Rectal smooth muscle tissue (tissue), 1 donor: Measurements from ENCODE around the gene DRP2.
"Not testable (repeated sequence)": the region's sequence is repeated elsewhere in the genome, so short reads cannot be mapped to it uniquely, and the experiment has no call there.

ENCODE experiments used
- H3K27ac ChIP-seq: one replicate; pipeline ENCODE4 v1.7.0; 2013; ENCODE audit warnings: low read depth, low read length, inconsistent platforms
- H3K27me3 ChIP-seq: one replicate; pipeline ENCODE4 v1.7.0; 2013; ENCODE audit warnings: low read length; ENCODE audit not compliant: control insufficient read depth, insufficient read depth
- H3K36me3 ChIP-seq: one replicate; pipeline ENCODE4 v1.7.0; 2013; ENCODE audit warnings: low read length; ENCODE audit not compliant: control insufficient read depth, insufficient read depth
- H3K4me1 ChIP-seq: one replicate; pipeline ENCODE4 v1.7.0; 2013; ENCODE audit warnings: low read length; ENCODE audit not compliant: control insufficient read depth, insufficient read depth
- H3K4me3 ChIP-seq: one replicate; pipeline ENCODE4 v1.7.0; 2013; ENCODE audit warnings: low read length
- H3K9ac ChIP-seq: one replicate; pipeline ENCODE4 v1.7.0; 2013; ENCODE audit warnings: low read length

DRP2 gene

DNA sequence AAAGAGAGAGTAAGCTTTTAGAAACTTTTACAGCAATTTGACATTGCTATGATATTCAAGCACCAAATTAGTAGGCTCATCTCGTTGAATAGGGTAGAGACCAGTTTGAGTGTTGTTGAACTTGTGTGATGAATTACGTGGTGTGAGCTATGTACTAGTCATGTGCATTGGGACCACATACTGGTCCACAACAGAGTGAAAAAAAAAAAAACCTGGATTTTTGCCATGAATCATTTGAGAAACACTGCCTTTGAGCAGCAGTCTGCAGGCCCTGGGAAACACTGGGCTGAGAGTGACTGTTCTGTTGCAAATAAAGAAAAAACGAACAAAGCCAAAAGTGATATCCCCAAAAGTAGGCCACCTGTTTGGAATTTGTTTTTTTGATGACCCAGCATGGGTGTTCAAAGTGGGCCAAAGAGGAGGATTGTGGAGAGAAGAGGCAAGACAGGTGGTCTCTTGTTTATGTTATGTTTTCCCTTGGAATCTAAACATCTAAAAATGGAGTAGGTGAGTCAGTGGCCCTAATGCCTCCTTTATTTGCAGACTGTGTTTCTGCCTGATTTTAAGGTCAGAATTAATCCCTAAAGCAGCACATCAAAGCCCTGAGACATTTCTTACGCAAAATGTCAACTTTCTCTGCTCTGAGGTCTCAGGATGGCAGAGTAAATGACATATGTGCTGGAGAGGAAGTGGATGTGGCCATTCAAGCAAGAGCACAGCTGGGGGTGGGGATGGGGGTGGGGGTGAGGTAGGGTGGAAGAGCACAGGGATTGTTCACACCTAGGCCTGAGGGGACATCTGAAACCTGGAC, 38.1 kb downstream of the DRP2 start:
- no peak overlapping the region for H3K27ac ChIP-seq
- H3K4me3 ChIP-seq, result no peak overlapping the region
- no peaks in the 10 kb centered on the region for H3K27me3 ChIP-seq
- no peaks in the 10 kb centered on the region for H3K36me3 ChIP-seq
- no peaks in the 10 kb centered on the region for H3K4me1 ChIP-seq
- H3K9ac ChIP-seq, result no peak overlapping the region

DNA sequence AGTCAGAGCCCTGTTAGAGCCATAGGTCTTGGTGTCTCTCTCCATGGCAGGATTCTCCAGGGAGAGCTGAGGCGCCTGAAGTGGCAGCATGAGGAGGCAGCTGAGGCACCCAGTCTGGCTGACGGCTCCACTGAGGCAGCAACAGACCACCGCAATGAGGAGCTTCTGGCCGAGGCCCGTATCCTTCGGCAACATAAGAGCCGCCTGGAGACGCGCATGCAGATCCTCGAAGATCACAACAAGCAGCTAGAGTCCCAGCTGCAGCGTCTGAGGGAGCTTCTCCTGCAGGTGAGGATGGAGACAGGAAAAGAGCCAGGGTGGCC, 38.6 kb downstream of the DRP2 start:
- Histone ChIP-seq H3K36me3 (no peaks in the 10 kb centered on the region), H3K9ac (no peak overlapping the region), H3K4me1 (no peaks in the 10 kb centered on the region)

DNA sequence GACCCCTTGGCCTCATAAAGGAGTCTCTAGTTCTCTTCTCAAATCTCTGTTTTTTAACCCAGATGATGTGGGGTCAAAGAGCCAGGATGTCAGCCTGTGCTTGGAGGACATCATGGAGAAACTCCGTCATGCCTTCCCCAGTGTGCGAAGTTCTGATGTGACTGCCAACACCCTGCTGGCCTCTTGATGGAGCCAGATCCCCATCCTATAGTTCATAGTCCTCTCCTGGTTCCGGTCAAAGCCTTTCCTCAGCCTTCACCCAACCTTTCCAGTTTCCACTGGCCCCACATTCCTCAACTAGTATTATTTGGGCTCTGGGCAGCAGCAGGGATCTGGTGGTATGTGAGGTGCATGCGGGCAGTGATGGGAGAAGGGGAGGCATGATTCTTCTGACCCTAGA, 40.8 kb downstream of the DRP2 start:
- no peak overlapping the region for H3K9ac ChIP-seq
- no peaks in the 10 kb centered on the region for H3K4me1 ChIP-seq
- no peaks in the 10 kb centered on the region for H3K36me3 ChIP-seq
- H3K27ac ChIP-seq, result no peak overlapping the region
- no peaks in the 10 kb centered on the region for H3K27me3 ChIP-seq
- no peak overlapping the region for H3K4me3 ChIP-seq

More for the DNA sequence above, 38.6 kb downstream of the DRP2 start:
- Histone ChIP-seq H3K27me3 (no peaks in the 10 kb centered on the region), H3K27ac (no peak overlapping the region), H3K4me3 (no peak overlapping the region)

DNA sequence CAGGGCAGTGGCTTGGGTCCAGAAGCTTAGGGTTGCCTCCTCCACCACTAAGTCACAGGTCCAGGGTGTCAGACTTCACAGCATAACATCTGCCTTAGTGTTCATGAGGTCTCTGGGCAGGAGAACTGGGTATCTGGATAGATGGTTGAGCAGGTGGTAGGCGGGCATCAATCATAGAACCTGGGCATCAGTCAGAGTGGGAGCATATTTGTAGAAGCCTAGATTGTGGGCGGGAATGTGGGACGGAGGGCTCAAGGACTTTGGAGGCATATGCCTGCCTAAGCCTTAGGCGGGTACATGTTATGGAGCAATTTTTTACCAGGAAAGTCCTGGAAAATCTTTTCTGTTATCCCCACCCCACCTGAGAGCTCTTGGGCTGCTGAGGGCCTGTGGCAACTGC, 43.0 kb downstream of the DRP2 start:
- Histone ChIP-seq H3K27ac (no peak overlapping the region), H3K36me3 (no peaks in the 10 kb centered on the region), H3K4me3 (no peak overlapping the region), H3K4me1 (no peaks in the 10 kb centered on the region), H3K27me3 (no peaks in the 10 kb centered on the region), H3K9ac (no peak overlapping the region)

- Histone ChIP-seq H3K27me3 (no peaks in the 10 kb centered on the region), H3K4me1 (no peaks in the 10 kb centered on the region), H3K36me3 (no peaks in the 10 kb centered on the region), H3K27ac (no peak overlapping the region), H3K9ac (no peak overlapping the region), H3K4me3 (no peak overlapping the region)
These were observed 44.2 kb downstream of the DRP2 start for GRCh38 chrX:101263766-101264165.

GRCh38 chrX:101265869-101266428, 46.4 kb downstream of the DRP2 start:
- Histone ChIP-seq H3K27me3 (no peaks in the 10 kb centered on the region), H3K4me3 (no peak overlapping the region), H3K36me3 (no peaks in the 10 kb centered on the region), H3K9ac (no peak overlapping the region), H3K4me1 (no peaks in the 10 kb centered on the region), H3K27ac (no peak overlapping the region)

DNA sequence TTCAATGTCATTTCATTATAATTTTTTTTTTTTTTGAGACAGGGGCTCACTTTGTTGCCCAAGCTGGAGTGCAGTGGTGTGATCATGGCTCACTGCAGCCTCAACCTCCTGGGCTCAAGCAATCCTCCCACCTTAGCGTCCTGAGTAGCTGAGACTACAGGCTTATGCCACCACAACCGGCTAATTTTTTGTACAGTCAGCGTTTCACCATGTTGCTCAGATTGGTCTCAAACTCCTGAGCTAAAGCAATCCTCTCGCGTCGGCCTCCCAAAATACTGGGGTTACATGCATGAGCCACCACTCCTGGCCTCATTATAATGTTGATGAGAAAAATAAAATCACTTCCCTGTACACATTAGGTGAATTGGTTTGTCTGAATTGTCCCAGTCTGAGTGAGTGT, 54.6 kb downstream of the DRP2 start:
- no peaks in the 10 kb centered on the region for H3K36me3 ChIP-seq
- no peaks in the 10 kb centered on the region for H3K27me3 ChIP-seq
- H3K4me1 ChIP-seq, result no peaks in the 10 kb centered on the region
- no peak overlapping the region for H3K4me3 ChIP-seq
- no peak overlapping the region for H3K9ac ChIP-seq
- H3K27ac ChIP-seq, result no peak overlapping the region

- Histone ChIP-seq H3K9ac (no peak overlapping the region), H3K4me1 (no peaks in the 10 kb centered on the region), H3K27me3 (no peaks in the 10 kb centered on the region), H3K36me3 (no peaks in the 10 kb centered on the region), H3K27ac (no peak overlapping the region), H3K4me3 (no peak overlapping the region)
These were observed 56.7 kb downstream of the DRP2 start for GRCh38 chrX:101276238-101276637.

DNA sequence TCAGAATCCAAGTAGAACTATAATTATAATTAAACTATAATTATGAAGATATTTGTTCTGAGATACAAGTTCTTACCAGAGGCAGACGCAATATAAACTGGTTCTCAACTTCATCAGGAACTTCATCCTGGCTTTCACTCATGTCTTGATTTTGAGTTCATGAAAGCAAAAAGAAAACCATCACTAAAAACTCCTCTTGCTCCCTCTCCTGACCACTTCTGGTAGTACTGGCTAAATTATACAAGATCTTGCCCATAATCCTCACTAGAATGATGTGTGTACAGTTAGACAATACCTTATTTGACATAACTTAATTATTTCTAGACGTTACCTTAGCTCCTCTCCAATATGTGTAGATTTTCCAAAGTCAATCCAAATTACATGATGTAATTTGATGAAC, 67.8 kb downstream of the DRP2 start:
- H3K36me3 ChIP-seq, result no peaks in the 10 kb centered on the region
- H3K4me3 ChIP-seq, result no peak overlapping the region
- H3K27ac ChIP-seq, result no peak overlapping the region
- H3K9ac ChIP-seq, result no peak overlapping the region
- H3K4me1 ChIP-seq, result no peaks in the 10 kb centered on the region
- no peaks in the 10 kb centered on the region for H3K27me3 ChIP-seq

- no peaks in the 10 kb centered on the region for H3K4me1 ChIP-seq
- H3K27me3 ChIP-seq, result no peaks in the 10 kb centered on the region
- no peak within 1 kb of the TSS for H3K9ac ChIP-seq
- no peaks in the 10 kb centered on the region for H3K36me3 ChIP-seq
- H3K4me3 ChIP-seq, result no peak within 1 kb of the TSS
- H3K27ac ChIP-seq, result no peak within 1 kb of the TSS
These were observed 71.5 kb downstream of the DRP2 start, which contains the start of gene TAF7L for GRCh38 chrX:101290957-101291603. Gene TAF7L (minus strand): TSS chrX:101291334. CDS start chrX:101287543, 3,791 bp downstream.

DNA sequence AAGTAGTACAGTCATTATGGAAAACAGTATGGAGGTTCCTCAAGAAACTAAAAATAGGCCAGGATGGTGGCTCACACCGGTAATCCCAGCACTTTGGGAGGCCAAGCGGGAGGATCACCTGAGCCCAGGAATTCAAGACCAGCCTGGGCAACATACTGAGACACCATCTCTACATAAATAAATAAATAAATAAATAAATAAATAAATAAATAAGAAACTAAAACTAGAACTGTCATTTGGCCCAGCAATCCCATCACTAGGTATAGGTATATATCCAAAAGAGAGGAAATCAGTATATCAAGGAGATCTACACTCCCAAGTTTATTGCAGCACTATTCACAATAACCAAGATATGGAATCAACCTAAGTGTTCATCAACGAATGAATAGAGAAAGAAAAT, 76.0 kb downstream of the DRP2 start:
- H3K27ac ChIP-seq, H3K4me1 ChIP-seq, H3K4me3 ChIP-seq, H3K36me3 ChIP-seq, H3K9ac ChIP-seq, H3K27me3 ChIP-seq: not testable (repeated sequence)

DNA sequence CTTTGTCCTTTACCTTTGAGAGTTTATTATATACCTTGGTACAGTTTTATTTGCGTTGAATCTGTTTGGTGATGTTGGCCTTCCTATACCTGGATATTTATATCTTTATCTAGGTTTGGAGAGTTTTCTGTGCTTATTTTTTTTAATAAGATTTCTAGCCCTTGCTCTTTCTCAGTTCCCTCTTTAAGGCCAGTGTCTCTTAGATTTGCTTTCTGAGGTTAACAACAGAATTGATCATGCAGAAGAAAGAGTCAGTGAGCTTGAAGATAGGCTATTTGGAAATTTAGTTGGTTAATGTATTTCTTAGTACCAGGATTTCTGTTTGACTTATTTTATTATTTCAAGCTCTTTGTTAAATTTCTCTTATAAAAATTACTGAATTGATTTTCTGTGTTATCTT, 84.2 kb downstream of the DRP2 start:
- H3K4me1 ChIP-seq, result no peaks in the 10 kb centered on the region
- H3K27ac ChIP-seq, result no peak overlapping the region
- H3K9ac ChIP-seq, result no peak overlapping the region
- H3K4me3 ChIP-seq, result no peak overlapping the region
- no peaks in the 10 kb centered on the region for H3K36me3 ChIP-seq
- H3K27me3 ChIP-seq, result no peaks in the 10 kb centered on the region
